Measurements from ENCODE around the gene NAV2.

GRCh38 chr11:20011307-20011951, 298.8 kb downstream of the NAV2 start:
- TF ChIP-seq CTCF (conservative IDR thresholded peaks at IDR 0.05; ENCODE audit: low read depth in 2 of 2): no peak
- TF ChIP-seq POLR2AphosphoS5 (IDR thresholded peaks at IDR 0.05; ENCODE audit: low read depth): no peak
- TF ChIP-seq EZH2phosphoT487 (IDR thresholded peaks at IDR 0.05; ENCODE audit: unreplicated experiment): no peak
- TF ChIP-seq REST (IDR thresholded peaks at IDR 0.05; ENCODE audit: unreplicated experiment): no peak
- no peak for TF ChIP-seq EZH2 (IDR thresholded peaks at IDR 0.05; ENCODE audit: low read depth, unreplicated experiment)
- TF ChIP-seq NANOG (IDR thresholded peaks at IDR 0.05; ENCODE audit: borderline replicate concordance): no peak
- no peak for TF ChIP-seq ZNF462 (CRISPR knock-in tag; IDR thresholded peaks at IDR 0.05)
- TF ChIP-seq JUNB (IDR thresholded peaks at IDR 0.05; ENCODE audit: unreplicated experiment): no peak
- no peak for TF ChIP-seq CREB1 (CRISPR knock-in tag; IDR thresholded peaks at IDR 0.05; ENCODE audit: low read depth)

Measured in GM23338 (cell line).